GM19395 (cell line): Measurements from ENCODE around the gene C1QTNF8.

Experiments used
- ATAC-seq: cut with Tn5 transposase; IDR thresholded peaks from one replicate; pipeline ENCODE4 v1.9.1; 2021; ENCODE audit warnings: mild to moderate bottlenecking, moderate library complexity; ENCODE audit not compliant: unreplicated experiment

The C1QTNF8 gene

DNA sequence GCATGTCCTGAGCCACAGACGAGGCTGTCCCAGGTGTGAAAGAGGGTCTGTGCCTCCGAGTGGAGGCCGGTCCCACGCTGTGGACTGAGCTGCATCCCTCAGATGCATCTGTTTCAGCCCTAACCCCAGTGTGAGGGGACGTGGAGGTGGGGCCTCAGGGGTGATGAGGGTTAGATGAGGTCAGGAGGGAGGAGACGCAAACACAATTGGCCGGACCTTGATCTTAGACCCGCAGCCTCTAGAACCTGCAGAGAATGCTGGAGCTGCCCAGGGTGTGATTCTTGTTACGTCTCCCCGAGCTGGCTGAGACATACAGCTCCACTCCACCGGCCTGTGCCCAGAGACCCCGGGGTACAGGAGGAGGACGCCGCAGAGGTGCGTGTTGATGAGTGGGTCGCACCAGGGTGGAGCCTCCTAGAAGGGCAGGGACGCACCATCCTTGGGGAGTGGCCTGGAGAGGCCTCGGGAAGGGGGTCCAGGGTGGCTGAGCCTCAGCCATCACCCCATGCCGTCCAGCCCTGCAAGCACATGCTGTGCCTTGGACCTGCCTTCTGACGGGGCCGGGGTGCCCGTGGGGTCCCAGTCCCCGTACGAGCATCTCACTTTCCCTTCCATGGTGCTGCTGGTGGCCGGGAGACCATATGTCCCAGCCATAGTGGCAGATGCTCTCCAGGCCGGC, 16.6 kb upstream of the C1QTNF8 start:
- no peak for ATAC-seq

DNA sequence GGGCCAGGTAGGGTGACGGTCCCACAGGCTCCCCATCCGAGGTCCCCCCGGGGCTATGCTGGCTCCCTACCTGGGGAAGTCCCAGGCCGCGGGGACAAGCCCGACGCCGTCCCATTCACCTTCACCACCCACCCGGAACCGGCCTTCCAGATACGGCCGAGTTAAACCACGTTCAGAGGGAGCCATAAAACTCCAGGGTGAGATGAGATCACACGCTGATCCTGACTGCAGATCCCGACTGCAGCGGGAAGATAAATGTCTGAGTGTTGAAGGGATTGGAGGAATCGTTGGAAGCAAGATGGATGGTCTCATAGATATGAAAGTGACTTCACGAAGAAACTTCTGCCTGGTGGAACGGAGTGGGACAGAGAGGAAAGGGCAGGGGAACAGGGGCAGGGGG, 13.6 kb upstream of the C1QTNF8 start:
- no peak for ATAC-seq

DNA sequence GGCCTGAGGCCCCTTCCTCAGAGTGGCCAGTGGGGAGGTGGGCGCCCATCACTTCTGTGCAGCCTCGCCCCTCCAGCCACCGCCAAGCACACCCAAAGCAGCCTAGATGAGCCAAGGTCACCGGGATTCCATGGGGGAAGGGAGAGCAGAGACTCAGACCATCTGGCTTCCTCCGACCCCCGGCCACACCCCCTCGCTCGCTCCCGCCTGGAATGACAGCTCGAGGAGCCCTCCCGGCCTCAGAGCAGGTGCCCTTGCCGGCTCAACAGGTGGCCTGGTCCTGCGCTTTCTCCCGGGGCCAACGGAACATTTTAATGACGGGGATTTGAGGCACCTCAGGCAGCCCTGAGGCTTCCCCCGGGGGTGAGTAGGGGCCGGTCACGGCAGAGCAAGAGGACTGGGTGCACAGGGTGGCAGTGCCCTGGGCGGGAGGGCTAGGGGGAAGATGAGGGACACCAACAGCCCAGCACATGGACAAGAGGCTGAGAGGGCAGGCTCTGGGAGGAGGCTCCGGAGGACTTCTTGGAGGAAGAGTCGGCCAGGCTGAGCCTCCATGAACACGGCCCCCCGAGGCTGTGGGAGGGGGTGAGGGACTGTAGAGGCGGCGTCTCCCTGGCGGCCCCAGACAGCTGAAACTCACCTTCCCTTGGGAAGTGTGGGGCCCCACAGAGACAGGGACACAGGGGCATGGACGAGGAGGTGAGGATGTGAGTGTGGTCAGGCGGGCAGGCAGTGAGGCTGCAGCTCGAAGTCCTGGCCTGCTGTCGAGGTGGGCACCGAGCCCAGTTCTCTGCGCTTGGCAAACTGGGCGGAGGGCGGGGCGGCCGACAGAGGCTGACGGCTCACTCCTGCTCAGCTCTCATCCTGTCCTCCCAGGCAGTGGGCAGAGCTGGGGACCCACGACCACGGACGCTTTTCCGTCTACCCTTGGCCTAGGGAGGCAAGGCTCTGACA, 12.5 kb upstream of the C1QTNF8 start:
- no peak for ATAC-seq

DNA sequence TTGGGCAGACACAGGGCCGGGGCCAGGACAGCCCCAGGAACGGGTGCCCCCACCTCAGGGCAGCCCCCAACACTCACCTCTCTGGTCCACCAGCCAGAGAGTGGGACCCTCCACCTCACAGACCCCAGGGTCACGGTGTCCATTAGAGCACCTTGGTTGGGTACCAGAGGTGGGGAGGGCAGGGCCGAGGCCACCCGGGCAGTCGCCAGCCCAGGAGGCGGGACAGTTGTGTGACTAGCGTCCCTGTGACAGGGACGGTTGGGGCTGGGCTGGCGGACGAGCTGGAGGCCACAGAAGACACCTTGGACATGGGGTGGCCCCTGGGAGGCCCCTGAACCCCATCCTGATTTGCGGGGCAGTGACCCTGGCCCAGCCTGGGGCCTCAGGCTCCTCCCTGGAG, 11.7 kb upstream of the C1QTNF8 start:
- ATAC-seq, result no peak

DNA sequence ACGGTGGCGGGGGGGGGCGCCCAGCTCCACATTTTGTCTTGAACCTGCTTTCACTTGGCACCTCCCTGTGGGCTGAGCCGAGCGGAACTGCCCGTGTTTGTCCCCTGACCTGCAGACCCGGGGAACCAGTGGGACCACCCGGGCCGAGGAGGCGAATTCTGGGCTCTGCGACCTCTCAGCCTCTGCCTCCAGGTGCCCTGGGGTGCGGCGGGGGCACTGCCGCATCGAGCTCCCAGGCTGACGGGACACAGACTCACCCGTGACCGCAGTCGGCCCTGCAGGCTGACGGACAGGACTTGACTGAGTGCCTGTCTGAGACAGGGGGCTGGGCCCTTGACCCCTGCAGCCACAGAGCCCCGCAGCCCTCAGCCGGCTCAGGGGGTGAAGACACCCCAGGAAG, 11.1 kb upstream of the C1QTNF8 start:
- ATAC-seq, result no peak

DNA sequence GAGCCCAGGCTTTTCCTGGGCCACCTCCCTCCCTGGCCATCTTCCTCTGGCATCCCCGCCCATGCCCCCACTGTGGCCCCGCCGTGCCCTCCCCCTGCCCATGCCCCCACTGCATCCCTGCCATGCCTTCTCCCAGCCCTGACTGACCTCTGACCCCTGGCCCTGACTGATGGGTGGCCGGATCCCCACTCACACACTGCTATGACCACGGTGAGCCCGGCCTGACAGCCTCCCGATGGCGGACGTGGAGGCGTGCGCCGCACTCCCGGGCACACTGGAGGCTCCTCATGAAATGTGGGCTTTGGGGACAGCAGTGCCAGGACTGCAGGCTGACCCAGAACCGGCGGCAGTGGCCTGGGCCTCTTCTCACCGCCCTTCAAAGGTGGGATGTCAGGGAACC, 10.6 kb upstream of the C1QTNF8 start:
- ATAC-seq, result no peak

DNA sequence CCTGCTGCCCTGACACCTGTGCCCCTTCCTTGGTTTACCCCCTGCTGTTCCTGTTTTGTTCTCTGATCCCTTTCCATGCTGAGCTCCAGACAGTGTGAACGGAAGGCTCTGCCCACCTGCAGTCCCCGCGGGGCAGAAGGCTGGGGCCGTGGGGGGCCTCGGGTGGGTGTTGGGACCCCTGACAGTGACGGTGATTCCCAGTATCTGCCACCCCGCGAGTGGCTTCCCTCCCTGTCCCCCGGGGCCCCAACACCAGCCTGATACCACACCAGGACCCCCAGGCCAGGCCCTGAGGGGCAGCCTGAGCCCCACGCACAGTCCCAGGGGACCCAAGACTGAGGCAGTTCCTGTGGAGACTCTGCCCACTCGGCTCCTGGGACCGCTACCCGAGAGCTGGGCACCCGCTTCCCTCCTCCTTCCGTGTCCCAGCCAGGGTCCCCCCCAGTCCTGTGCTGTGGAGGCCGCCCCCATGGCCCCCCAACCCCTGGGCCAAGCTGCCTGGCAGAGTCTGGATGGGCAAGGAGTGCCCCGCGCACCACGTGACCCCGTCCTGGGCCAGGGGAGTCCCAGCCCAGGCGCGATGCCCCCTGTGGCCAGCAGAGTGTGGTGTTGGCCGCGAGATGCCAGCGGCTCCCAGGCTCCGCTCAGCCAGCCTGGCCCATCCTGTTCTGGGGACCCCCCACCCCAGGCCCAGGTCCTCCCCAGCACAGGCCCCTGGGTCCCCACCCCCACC, 10.0 kb upstream of the C1QTNF8 start:
- no peak for ATAC-seq

DNA sequence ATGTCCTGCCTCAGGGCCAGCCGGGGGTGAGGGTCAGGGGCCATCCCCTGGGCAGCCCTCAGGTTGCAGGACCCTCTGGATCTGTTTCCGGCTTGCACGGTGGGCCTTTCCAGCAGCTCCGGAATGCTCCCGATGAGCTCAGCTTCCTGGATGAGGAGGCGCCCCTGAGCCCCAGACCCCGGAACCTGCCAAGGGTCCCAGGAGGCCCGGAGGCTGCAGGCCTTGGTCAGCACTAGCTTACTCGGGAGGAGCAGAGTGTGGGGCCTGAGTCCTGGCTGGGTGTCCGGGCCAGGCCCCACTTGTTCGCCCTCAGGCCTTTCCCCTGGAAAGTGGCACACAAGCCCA, 7.6 kb upstream of the C1QTNF8 start:
- ATAC-seq, result no peak

DNA sequence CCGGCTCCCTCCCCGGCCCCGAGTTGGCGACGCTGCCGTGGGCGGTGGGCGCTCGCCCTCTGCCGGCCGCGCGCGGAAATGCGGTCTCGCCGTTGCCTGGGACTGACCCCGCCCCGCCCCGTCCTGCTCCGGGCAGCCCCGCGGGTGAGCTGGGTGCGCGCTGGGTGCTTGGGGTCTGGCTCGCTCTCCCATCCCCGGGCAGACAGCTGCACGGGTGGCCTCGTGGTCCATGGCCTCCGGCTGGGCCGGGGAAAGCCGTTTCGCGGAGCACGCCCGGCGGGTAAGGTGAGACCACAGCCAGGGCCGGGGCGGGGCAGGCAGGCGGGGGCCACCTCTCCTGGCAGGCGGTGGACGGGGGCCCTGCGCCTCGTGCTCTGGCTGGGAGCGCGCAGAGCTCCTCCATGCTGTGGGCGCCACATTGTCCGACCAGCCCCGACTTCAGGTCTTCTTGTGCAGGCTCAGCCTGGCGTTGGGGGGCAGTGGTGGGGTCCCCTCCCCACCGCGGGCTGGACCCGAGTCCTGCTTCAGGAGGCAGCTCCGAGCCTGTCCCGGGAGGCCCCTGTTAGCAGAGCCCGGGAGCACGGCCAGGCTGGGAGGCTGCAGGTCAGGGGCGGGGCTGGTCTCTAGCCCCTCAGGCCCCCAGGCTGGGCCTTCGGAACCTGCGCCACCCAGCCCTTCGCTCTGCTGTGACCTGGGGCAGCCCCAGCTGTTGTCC, 7.0 kb upstream of the C1QTNF8 start:
- ATAC-seq, result no peak

DNA sequence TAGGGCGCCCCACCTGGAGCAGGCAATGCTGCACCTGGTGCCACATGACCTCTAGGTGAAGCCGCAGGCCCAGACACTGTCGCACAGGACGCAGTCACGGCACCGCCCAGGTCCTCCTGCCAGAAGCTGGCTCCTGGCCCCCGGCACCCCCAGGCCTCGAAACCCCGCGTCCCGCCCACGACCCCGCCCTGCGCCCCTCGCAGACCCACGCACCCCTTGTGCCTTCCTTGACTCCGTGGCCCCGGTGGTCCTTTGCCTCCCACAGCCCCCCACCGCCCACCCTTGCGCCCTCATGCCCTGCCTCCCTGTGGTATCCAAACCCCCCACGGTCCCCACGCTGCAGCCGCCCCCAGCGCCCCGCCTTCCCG, 6.3 kb upstream of the C1QTNF8 start:
- no peak for ATAC-seq

DNA sequence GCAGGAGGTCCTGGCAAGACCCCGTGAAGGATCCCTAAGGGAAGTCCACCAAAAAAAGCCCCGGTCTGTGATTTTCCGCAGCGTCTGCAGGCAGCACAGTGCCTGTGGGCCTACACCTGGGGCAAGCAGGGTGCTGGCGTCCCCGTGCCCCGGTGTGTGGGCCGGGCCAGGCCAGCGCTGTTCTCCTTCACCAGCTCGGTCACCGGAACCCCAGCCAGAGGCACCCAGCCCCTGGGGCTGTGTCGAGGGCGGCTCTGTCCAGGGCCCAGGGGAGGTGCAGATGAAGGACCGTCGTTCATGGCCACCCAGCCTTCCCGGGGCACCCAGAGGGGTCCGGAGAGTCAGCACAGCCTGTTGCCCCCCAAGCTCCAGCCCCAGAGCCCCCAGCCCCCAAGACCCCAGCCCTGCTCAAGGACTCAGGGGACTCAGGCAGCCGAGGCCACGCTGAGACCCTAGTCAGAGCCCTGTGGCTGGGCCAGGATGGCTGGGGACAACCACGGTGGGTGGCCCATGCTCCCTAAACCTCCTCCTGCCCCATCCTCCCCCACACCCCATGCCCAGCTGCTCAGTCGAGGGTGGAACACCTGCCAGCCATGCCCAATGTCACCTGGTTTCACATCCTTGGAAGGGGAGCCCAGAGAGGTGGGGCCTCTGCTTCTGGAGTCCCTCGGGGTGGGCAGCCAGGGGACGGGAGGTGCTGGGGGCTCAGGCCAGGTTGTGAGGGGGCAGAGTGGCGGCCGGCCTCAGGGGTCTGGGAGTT, 5.7 kb upstream of the C1QTNF8 start:
- no peak for ATAC-seq

DNA sequence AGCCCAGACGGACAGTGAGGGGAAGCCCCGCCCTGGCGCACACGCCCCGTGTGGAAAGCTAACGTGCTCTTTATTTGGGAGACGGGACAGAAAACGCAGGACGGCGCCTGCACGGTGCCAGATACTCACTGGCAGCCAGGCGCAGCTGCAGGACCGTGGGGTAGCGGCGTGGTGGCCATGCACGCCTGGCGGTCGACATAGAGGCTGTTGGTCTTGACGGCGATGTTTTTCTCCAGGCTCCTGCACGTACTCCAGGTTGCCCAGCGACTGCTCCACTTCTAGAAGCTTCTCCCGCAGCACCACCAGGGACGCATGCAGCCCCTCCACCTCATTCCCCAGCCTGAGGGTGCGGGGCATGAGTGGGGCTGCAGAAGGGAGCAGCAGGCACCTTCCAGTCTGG, 5.1 kb upstream of the C1QTNF8 start:
- ATAC-seq, result no peak

DNA sequence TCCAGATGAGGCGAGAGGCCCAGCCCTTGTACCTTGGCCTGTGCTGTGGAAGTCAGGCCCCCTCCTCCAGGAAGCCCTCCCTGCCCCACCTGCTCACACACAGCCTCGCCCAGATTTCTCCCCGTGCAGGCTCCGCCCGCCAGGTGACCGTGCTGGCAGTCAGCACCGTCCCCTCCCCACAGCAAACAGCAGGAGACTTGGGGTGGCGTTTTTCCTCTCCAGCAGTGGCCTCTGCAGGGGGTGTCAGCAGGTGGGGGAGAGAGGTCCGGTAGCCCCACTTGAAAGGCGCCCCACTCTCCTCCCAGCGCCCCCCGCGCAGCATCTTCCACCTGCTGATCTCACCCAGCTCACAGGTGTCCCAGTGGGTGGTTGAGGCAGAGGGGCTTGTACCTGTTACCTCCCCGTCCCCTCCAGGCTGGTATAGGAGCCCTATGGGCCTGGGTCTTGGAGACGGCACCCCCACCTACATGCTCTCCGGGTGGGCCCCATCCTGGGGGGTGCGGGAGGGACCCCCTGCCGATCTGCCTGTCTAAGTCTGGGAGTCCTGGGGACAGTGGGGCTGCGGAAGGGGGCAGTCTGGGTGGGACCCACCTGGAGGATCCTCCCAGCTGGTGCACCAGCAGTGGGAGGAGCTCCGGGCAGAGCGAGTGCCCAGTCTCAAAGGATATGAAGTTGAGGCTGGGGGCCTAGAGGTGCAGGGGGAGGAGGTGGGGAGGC, 4.2 kb upstream of the C1QTNF8 start:
- no peak for ATAC-seq

DNA sequence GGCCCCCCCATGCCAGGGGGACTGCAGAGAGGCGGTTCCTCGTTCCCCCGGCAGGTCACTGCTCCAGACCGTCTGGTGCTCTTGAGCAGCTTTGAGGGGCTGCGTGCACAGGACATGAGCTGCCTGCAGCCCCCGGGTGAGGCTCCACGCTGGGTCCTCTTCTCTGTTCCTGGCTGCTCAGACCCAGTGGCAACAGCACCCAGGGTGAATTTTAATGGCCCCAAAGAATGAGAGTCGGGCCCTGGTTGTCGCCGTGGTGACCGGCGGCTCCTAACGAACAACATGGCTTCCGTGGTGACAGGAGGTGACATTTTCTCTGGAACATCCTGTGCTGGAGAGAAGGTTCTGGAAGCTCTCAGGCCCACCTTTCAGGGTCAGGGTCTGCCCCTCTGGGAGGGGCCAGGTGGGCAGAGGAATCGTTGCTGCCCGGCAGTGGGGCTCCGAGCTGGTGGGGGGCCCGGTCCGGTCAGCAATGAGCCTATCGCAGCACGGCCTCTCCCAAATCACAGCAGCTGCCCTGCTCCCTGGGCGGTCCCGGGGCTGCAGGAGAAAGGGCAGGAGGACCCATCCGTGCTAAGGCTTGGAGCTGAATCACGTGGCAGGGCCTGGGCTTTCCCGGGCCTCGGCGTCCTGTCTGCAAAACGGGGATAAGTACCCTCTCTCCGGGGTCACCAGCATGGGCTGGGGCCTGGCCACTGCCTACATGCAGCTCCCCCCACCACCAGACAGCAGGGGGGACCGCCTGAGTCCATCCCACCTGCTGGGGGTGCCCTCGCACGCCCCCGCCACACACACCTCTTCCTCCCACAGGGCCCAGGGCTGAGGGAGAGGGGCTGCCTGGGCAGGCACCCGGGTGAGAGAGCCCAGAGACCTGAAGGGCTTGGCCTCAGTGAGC, 3.4 kb upstream of the C1QTNF8 start:
- no peak for ATAC-seq

DNA sequence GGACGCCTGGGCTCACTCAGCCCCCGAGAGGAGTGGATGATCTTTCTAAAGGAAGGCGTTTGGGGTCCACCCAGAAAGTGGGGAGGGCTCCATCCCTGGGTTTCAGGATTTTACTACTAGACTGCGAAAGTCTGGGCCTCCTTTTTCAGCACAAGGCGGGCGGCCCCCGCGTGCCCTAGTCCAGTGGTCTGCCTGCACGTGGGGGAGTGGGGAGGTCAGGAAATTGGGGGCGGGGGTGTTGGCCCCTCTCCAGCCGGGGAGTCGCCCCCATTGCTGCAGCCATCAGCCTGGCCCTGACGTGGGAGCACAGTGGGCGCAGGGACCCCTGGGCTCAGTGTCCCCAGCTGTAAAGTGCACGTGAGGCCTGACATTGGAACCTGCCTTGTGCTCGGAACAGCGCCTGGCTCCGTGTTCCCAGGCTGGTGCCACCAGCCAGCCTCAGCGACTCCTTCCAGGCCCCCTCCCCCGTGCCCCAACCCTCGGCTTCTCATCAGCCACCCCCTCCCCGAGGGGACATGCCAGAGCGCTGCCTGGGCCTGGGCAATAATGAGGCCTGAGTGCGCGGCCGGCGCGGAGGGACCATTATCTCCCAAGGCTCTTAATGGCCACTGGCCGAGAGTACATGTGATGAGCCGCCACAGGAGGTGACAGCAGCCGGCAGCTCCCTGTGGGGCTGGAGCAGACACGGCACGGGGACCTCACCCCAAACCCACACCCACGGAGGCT, 2.4 kb upstream of the C1QTNF8 start:
- ATAC-seq, result no peak

DNA sequence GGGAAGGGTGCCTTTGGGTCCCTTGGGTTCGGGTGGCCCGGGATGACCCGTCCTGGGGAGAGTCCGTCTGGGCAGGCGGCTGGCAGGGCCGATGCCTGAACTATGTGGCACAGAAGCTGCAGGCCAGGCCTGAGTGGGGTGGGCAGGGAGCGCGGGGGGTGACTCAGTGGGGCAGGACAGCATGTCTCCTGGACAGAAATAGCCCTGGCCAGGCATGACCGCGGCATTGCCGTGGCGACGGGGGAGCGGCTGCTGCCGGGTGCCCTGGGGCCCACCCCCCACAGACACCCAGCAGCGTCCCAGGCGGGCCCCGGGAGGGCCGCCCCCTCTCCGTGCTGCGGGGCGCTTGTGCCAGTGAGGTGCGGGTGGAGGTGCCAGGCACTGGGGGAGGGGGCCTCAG, 1.8 kb upstream of the C1QTNF8 start:
- ATAC-seq, result no peak

DNA sequence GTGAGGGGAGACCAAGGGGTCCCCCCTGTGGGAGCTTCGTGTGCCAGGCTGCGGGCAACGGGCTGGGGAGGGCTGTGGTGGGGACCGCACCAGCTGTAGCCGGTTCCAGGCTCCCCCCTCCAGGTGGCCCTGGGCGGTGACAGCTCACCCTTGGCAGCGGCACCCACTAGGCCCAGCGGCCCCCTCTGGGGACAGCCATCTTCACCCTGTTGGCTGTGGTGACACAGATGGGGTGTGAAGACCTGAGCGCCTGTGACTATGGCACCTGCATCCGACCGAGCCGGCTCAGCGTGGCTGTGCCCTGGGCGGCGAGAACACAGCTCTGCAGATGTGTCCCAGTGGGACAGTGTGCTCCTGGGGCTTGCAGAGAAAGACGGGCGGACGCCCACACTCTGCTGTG, 1.1 kb upstream of the C1QTNF8 start:
- no peak for ATAC-seq
